ENCODE data around the gene FAM72D.
A peak's percentile ranks its signal among the peaks of the same experiment; 100 is the strongest.
"Not testable (repeated sequence)": the region's sequence is repeated elsewhere in the genome, so short reads cannot be mapped to it uniquely, and the experiment has no call there.

The FAM72D gene

GRCh38 chr1:145093517-145094149 lies 2.1 kb upstream of the FAM72D start:
- DNase-seq: not testable (repeated sequence)

- DNase-seq: not testable (repeated sequence)
Observed at GRCh38 chr1:145094655-145095211, 1.0 kb upstream of the FAM72D start.

GRCh38 chr1:145101725-145102124 lies 6.0 kb downstream of the FAM72D start:
- not testable (repeated sequence) for DNase-seq

- DNase-seq: not testable (repeated sequence)
Observed at GRCh38 chr1:145103294-145103693, 7.5 kb downstream of the FAM72D start.

GRCh38 chr1:145111674-145112073 lies 15.9 kb downstream of the FAM72D start:
- not testable (repeated sequence) for DNase-seq

- DNase-seq: not testable (repeated sequence)
Observed at GRCh38 chr1:145112703-145113102, 16.9 kb downstream of the FAM72D start.

GRCh38 chr1:145114560-145115057 lies 18.8 kb downstream of the FAM72D start:
- DNase-seq: not testable (repeated sequence)

GRCh38 chr1:145115587-145116493 lies 20.1 kb downstream of the FAM72D start:
- not testable (repeated sequence) for DNase-seq

GRCh38 chr1:145119842-145120241 lies 24.1 kb downstream of the FAM72D start:
- not testable (repeated sequence) for DNase-seq

GRCh38 chr1:145122344-145123061 lies 26.7 kb downstream of the FAM72D start:
- DNase-seq: not testable (repeated sequence)

- DNase-seq: not testable (repeated sequence)
Observed at GRCh38 chr1:145123062-145123395, 27.3 kb downstream of the FAM72D start.

- not testable (repeated sequence) for DNase-seq
Observed at GRCh38 chr1:145123992-145124641, 28.3 kb downstream of the FAM72D start.

- DNase-seq: not testable (repeated sequence)
Observed at GRCh38 chr1:145125112-145125511, 29.3 kb downstream of the FAM72D start.

- DNase-seq: not testable (repeated sequence)
Observed at GRCh38 chr1:145127144-145127543, 31.4 kb downstream of the FAM72D start.

GRCh38 chr1:145128697-145129469 lies 33.1 kb downstream of the FAM72D start:
- DNase-seq: peak; percentile 0

- DNase-seq: not testable (repeated sequence)
Observed at GRCh38 chr1:145134476-145134875, 38.7 kb downstream of the FAM72D start.

GRCh38 chr1:145140549-145140948 lies 44.8 kb downstream of the FAM72D start:
- not testable (repeated sequence) for DNase-seq

GRCh38 chr1:145144264-145144913 lies 48.6 kb downstream of the FAM72D start:
- DNase-seq: not testable (repeated sequence)

- not testable (repeated sequence) for DNase-seq
Observed at GRCh38 chr1:145146308-145146707, 50.5 kb downstream of the FAM72D start.

- not testable (repeated sequence) for DNase-seq
Observed at GRCh38 chr1:145147172-145147571, 51.4 kb downstream of the FAM72D start.

- not testable (repeated sequence) for DNase-seq
Observed at GRCh38 chr1:145155421-145155820, 59.6 kb downstream of the FAM72D start.

Measured in fibroblast of skin of right quadriceps (primary cell).